IPS-11a (cell line): Measurements from ENCODE around the gene NF1.
"Not testable (repeated sequence)": the region's sequence is repeated elsewhere in the genome, so short reads cannot be mapped to it uniquely, and the experiment has no call there.

ENCODE experiments used
- H3K4me3 ChIP-seq: one replicate; pipeline ENCODE4 v1.5.1; 2013; ENCODE audit warnings: low read depth, low read length, control low read depth

NF1 gene

DNA sequence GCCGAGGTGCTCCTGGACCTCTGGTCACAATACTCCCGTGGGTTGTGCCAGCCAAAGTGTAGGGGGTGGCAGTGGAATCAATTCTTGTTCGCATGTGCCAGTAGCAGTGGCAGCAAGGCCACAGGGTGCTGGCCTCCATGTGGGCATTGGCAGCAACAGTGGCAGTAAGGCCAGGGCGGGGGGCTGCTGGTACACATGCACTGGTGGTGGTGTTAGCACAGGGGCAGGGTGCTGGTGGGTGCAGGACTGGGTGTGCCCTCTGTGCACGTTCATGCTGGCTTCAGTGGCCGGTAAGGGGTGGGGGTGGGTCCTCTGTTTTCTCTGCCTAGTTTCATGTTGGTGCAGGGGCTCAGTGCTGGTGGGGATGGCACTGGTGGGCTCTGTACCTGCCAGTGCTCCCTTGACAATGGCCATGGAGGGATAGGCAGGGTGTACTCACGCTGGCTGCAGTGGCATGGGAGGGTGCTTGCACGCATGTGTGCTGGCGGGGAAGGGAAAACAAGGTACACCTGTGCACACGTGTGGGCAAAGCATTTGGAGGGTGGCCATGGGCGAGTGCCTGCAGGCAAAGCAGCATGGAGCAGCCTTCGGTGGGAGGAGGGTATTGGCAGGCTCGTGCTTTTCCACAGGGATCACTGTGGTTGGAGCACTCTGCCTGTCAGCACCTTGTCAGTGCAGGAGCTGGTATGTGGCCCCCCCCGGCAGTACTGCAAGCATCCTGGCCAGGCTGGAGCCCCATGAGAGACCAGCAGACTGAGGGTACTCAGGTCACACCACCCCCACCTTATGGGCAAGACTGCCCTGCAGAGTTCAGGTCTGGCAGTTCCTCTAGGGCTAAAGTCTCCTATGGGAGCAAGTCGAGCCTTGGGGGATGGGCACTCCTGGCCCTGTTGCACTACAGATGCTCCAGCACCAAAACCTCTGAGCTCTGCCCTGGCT lies 35.8 kb downstream of the NF1 start:
- no peak overlapping the region for H3K4me3 ChIP-seq

DNA sequence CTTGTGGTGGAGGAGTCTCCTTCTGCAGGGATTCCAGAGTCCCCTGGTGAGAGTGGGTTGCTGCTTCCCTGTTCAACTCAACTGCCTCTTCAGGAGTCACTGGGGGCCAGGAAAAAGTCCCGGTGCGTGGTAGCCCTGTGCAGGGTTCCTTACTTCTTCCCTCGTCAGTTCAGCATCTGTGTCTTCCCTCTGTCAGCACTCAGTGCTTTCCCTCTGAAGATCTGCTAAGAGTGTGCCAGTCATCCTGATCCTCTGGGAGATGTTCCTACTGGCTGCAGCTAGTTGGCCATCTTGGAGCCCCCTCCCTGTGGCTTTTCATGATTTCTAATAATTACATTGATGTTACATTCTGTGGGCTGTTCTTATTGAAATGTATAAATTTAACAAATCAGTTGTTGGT lies 36.5 kb downstream of the NF1 start:
- H3K4me3 ChIP-seq: no peak overlapping the region

DNA sequence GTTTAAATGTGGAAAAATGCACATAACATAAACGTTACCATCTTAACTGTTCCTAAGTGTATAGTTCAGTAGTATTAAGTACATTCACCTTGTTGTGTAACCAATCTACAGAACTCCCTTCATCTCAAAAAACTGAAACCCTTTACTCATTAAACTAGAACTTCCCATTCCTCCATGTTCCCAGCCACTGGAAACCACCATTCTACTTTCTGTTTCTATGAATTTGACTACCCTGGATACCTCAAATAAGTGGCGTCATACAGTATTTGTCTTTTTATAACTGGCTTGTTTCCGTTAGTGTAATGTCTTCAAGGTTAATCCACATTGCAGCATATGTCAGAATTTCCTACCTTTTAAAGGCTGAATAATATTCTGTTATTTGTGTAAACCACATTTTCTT lies 38.2 kb downstream of the NF1 start:
- H3K4me3 ChIP-seq: no peak overlapping the region

- H3K4me3 ChIP-seq: no peak overlapping the region
These were observed 39.8 kb downstream of the NF1 start for GRCh38 chr17:31134576-31134975.

- H3K4me3 ChIP-seq: no peak overlapping the region
These were observed 41.5 kb downstream of the NF1 start for GRCh38 chr17:31136319-31136718.

GRCh38 chr17:31140111-31140510 lies 45.3 kb downstream of the NF1 start:
- H3K4me3 ChIP-seq: no peak overlapping the region

DNA sequence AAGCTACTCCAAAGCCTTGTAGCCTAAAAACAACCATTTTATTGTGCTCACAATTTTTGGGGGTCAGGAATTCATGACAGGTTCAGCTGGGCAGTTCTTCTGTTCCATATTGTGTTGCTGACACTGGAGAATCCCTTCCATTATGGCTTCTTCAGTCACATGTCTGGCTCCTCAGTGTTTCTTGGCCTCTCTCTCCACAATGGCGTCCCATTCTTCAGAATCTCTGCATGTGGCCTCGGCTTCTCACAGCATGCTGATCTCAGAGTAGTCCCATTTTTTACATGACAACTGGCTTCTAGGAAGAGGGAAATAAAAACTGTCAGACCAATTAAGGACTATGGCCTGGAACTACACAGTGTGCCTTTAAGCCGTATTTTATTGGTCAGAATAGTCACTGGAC lies 49.7 kb downstream of the NF1 start:
- H3K4me3 ChIP-seq: no peak overlapping the region

DNA sequence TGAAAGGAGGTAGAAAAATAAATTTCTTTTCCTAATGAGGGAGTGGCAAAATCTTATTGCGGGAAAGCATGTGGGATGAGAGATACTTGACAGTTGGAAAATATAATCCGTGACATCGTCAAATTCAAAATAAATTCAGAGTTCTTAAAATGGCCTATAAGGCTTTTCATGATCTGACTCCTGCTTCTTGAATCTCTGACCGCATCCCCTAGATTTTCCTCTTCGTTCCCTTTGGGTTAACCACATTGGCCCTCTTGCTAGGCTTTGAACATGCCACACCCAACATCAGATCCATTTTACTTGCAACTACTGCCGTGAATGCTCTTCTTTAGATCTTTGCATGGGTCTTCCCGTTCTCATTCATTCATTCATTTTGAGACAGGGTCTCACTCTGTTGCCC lies 50.1 kb downstream of the NF1 start:
- no peak overlapping the region for H3K4me3 ChIP-seq

GRCh38 chr17:31147507-31148202 lies 52.9 kb downstream of the NF1 start:
- no peak overlapping the region for H3K4me3 ChIP-seq

DNA sequence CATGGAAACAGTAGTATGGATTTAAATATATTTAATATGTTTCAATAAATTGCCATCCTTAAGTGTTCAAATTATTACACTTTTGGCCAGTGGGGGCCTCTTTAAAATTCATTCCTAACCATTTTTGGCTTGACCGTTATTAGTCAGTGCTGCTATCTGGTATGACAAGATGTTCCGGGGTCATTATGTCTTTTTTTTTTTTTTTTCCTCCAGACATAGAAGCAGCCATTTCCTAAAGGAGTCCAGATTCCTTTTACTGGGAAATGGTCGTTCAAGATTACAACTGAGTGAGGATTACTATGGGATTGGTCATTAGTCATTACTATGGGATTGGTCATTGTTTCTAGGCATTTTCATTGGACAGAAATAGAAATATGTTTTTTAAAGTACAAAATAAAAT lies 53.4 kb downstream of the NF1 start:
- H3K4me3 ChIP-seq: no peak overlapping the region

DNA sequence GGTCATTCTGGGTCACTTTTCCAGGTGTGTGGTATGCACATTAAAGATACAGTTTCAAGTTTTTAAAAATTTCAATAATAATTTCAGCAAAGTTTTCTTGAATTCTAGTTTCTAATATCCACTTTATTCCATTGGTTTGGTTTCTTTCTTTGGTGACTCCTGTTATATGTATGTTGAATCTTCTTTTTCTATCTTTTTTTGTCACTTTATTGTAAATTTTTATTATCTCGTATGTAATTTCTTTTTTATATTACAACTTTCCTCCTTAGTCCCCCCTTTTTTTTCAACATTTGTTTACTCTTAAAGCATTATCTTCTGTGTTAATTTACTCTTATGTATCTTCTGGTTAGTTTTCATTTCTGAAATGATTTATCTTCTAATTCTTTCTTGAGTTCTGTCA lies 57.5 kb downstream of the NF1 start:
- no peak overlapping the region for H3K4me3 ChIP-seq

DNA sequence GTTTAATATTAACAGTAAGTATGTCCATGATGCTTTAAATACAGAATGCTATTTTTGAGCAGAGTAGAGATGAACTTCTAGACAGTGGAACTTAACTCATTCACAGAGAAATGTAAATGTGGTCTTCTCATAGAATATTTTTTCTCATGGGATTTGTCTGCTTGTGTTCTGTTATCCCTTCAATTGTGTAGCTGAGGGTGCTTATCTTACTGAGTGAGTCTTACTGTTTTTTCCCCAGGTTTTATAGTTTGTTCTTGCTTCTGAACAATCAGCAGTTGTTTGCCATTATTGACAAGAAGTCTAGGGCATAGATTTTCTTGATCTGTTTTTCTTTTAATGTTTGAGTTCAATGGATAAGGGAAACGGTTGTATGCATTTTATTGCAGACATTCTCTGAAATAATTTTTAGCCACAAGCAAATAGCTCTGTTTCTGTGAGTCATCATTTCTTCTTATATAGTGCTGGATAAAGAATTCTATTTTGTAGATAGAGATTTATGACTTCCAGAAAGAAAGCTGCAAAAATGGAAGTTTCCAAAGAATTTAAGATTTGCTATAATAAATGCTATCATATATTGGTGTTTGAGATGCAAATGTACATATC lies 60.5 kb downstream of the NF1 start:
- H3K4me3 ChIP-seq: no peak overlapping the region

GRCh38 chr17:31156326-31156725 lies 61.5 kb downstream of the NF1 start:
- no peak overlapping the region for H3K4me3 ChIP-seq

DNA sequence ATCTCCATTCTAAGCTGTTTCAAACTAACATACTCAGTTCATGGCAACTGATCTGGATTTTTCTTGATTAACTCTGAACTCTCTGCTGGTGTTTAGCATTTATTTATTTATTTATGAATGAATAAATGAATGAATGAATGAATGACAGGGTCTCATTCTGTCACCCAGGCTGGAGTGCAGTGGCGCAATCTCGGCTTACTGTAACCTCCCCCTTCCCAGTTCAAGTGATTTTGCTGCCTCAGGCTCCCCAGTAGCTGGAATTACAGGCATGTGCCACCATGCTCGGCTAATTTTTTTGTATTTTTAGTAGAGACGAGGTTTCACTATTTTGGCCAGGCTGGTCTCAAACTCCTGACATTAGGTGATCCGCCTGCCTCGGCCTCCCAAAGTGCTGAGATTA lies 62.1 kb downstream of the NF1 start:
- not testable (repeated sequence) for H3K4me3 ChIP-seq

DNA sequence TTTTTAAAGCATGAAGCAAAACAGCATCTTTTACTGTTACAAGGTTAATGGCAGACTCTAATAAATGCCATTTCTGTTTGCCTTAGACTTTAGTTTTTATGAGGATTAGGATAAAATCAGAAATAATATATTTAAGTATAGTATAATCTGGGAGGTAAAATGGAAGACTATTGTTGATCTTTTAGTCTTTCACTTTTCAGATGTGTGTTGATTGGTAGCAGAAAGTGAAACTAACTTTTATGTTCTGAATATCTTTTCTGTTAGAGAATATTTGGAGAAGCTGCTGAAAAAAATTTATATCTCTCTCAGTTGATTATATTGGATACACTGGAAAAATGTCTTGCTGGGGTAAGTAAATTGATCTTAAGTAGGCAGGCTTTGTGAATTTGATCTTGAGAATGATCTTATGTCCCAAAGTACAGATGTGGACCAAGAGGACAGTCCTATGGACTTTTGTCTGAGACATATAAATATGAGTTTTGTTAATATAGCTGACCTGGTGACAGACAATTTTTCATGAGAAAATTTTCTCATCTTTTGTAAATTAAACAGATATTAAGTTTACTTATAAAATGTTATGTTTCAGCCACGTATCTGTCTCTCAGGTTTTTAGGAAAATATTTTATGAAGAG lies 64.1 kb downstream of the NF1 start:
- no peak overlapping the region for H3K4me3 ChIP-seq

- H3K4me3 ChIP-seq: no peak overlapping the region
These were observed 68.5 kb downstream of the NF1 start for GRCh38 chr17:31163091-31163781.

DNA sequence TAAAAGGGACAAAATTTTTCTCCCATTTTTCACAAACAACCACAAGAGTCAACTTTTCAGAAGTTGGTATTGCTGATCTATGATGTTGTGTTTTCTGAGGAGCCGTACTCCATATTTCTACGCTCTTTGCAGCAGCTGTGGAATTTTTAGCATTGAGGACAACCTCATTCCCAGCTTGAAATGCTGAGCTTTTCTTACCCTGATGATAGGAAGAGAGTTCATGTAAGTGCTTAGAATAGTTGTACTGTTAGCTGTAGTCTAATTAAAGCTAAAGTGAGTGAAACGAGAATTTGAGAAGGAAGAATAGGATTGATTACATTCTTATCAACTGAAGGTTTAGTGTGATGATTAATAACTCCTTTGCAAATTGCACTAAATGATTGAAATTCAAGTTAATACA lies 72.3 kb downstream of the NF1 start:
- no peak overlapping the region for H3K4me3 ChIP-seq

DNA sequence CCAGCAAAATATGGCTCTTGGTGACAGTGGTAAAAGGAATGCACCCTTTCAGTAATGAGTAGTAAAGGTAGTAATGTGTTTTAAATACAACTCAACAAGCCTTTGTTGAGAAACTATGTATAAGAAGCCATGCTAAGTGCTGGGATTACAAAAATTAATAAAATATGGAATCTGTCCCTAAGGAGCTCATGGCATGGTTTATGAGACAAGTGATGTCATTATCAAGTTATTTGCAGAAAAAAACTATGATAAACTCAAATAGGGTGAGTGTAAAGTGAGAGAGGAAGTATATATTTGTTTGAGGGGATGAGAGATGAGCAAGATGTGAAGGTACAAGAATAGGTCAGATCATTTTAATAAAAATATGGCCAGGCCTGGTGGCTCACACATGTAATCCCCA lies 76.9 kb downstream of the NF1 start:
- H3K4me3 ChIP-seq: no peak overlapping the region

DNA sequence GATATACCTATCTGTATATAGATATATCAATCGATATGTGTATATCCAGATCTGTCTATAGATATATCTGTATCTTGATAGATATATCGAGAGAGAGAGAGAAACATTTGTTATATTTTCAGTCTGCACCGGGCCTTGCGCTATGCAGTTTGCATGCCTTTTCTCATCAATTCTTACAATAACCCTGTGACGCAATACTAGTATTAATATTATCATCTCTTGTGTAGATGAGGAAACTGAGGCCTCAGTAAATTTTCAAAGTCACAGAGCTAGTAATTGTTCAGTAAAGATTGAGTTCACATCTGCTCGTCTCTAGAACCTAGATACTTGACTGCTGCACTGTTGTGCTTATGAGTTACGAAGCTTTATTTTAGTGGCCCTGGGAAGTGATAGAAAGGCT lies 77.6 kb downstream of the NF1 start:
- H3K4me3 ChIP-seq: no peak overlapping the region

GRCh38 chr17:31174215-31174614 lies 79.4 kb downstream of the NF1 start:
- H3K4me3 ChIP-seq: no peak overlapping the region

DNA sequence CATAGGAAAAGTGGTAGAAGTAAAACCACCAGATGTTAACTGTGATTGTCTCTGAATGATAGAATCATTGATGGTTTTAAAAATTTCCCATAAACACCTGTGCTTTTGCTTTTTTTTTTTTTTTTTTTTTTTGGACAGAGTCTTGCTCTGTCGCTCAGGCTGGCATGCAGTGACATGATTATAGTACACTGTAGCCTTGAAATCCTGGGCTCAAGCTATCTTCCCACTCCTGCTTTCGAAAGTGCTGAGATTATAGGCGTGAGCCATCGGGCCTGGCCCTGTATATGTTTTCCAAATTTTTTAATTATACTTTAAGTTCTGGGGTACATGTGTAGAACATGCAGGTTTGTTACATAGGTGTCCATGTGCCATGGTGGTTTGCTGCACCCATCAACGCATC lies 80.5 kb downstream of the NF1 start:
- H3K4me3 ChIP-seq: no peak overlapping the region
